Measurements from ENCODE around the gene GLMN. TPM values are rescaled to one million over a fixed set of nuclear protein-coding genes. Genes with fewer than 3 reads are reported as not detected.

The GLMN gene
- total RNA-seq, 2 donors from 2014 or later = 27.2 to 27.7 TPM

GRCh38 chr1:92301021-92301420, 2.2 kb upstream of the GLMN start:
- WGBS, 2 experiments (ENCODE audit: insufficient coverage in 1 of 2, insufficient read length in 1 of 2) = 98% methylated on average over 4 of the region's 5 CpGs; no CpG with 5 or more reads in 1 of the 2 experiments

DNA sequence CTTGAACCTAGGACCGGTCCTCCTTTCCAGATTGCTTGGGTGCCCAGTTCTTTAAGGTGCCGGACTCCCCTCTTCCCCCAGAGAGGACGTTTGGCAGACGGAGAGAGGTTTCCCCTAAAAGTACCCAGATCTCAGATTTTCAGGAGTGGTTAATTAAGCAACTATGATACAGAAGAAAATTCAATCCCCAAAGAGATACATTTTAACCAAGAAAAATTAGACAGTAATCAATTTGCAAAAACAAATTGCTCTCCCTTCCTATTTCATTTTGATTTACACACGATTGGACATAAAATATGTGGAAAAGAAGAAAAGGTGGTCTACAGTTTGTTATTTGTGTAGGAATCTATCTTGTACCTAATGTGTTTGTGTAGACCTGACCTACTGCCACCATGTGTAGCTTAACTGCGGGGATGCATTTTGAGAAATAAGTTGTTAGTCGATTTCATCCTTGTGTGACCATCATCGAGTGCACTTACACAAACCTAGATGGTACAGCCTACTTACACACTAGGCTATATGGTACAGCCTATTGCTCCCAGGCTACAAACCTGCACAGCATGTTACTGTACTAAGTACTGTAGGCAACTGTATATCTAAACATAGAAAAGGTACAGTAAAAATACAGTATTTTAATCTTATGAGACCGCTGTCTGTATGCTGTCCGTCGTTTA, 827 bp upstream of the GLMN start:
- 52 to 61% methylated on average over 5 to 11 of the region's 11 CpGs for WGBS, 2 experiments (ENCODE audit: insufficient coverage in 1 of 2, insufficient read length in 1 of 2)
- H3K9me3 ChIP-seq (ENCODE audit: control insufficient read depth, low read length) = no peaks in the 10 kb centered on the region
- no peaks in the 10 kb centered on the region for H3K4me1 ChIP-seq (ENCODE audit: control insufficient read depth, insufficient read depth, low read length)
- Mint-ChIP-seq H3K4me1 (peaks cover 14% of the 10 kb centered on the region), H3K27ac (peak overlapping the region; percentile 97), H3K9me3 (no peaks in the 10 kb centered on the region), H3K27me3 (ENCODE audit: insufficient read depth) (no peaks in the 10 kb centered on the region), H3K4me3 (peak overlapping the region; percentile 95), H3K36me3 (ENCODE audit: low read depth) (peaks cover 44% of the 10 kb centered on the region)
- H3K27ac ChIP-seq (ENCODE audit: low read depth, low read length) = no peak overlapping the region
- peaks cover 37% of the 10 kb centered on the region for H3K36me3 ChIP-seq (ENCODE audit: control insufficient read depth, insufficient read depth, low read length)
- TF ChIP-seq CTCF (conservative IDR thresholded peaks at IDR 0.05) = no peak
- peak overlapping the region; percentile 86 for H3K9ac ChIP-seq (ENCODE audit: extremely low read depth, low read length, poor library complexity, severe bottlenecking)
- peak overlapping the region; percentile 99 for H3K4me3 ChIP-seq (ENCODE audit: low read length)
- no peaks in the 10 kb centered on the region for H3K27me3 ChIP-seq (ENCODE audit: control insufficient read depth, insufficient read depth, low read length, poor library complexity, severe bottlenecking)
- DNase-seq = no peak

More at GRCh38 chr1:92301021-92301420, 2.2 kb upstream of the GLMN start:
- Mint-ChIP-seq H3K4me1 (peaks cover 13% of the 10 kb centered on the region), H3K27ac (no peak overlapping the region), H3K27me3 (ENCODE audit: insufficient read depth) (no peaks in the 10 kb centered on the region), H3K9me3 (no peaks in the 10 kb centered on the region), H3K4me3 (no peak overlapping the region), H3K36me3 (ENCODE audit: low read depth) (peaks cover 45% of the 10 kb centered on the region)
- DNase-seq = no peak
- no peaks in the 10 kb centered on the region for H3K9me3 ChIP-seq (ENCODE audit: control insufficient read depth, low read length)
- H3K4me3 ChIP-seq (ENCODE audit: low read length) = no peak overlapping the region
- H3K27ac ChIP-seq (ENCODE audit: low read depth, low read length) = no peak overlapping the region
- H3K27me3 ChIP-seq (ENCODE audit: control insufficient read depth, insufficient read depth, low read length, poor library complexity, severe bottlenecking) = no peaks in the 10 kb centered on the region
- no peak overlapping the region for H3K9ac ChIP-seq (ENCODE audit: extremely low read depth, low read length, poor library complexity, severe bottlenecking)
- H3K4me1 ChIP-seq (ENCODE audit: control insufficient read depth, insufficient read depth, low read length) = no peaks in the 10 kb centered on the region
- H3K36me3 ChIP-seq (ENCODE audit: control insufficient read depth, insufficient read depth, low read length) = peaks cover 45% of the 10 kb centered on the region
- no peak for TF ChIP-seq CTCF (conservative IDR thresholded peaks at IDR 0.05)

DNA sequence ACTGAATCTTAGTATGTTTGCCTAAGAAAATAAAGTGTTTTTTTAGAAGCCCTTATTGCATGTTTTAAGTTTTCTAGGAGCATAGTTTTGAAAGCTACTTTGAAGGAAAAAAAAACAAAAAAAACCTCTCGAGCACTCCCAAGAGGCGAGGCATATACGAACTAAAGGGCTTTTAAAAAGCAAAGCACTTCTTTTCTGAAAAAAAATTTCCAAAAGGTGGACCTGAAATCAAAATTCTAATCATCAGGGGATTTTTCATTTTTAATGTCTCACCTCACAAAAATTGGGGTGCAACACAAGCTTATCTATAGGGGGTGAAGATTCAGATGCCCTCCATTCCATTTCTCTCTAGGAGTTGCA, 594 bp downstream of the GLMN start:
- Histone ChIP-seq H3K27ac (ENCODE audit: low read depth, low read length) (peak overlapping the region; percentile 92), H3K27me3 (ENCODE audit: control insufficient read depth, insufficient read depth, low read length, poor library complexity, severe bottlenecking) (no peaks in the 10 kb centered on the region), H3K4me1 (ENCODE audit: control insufficient read depth, insufficient read depth, low read length) (no peaks in the 10 kb centered on the region), H3K4me3 (ENCODE audit: low read length) (peak overlapping the region; percentile 99), H3K9ac (ENCODE audit: extremely low read depth, low read length, poor library complexity, severe bottlenecking) (peak overlapping the region; percentile 86), H3K9me3 (ENCODE audit: control insufficient read depth, low read length) (no peaks in the 10 kb centered on the region), H3K36me3 (ENCODE audit: control insufficient read depth, insufficient read depth, low read length) (peaks cover 34% of the 10 kb centered on the region)
- Mint-ChIP-seq H3K27me3 (ENCODE audit: insufficient read depth) (no peaks in the 10 kb centered on the region), H3K9me3 (no peaks in the 10 kb centered on the region), H3K4me1 (peaks cover 14% of the 10 kb centered on the region), H3K36me3 (ENCODE audit: low read depth) (peaks cover 45% of the 10 kb centered on the region), H3K27ac (peak overlapping the region; percentile 97), H3K4me3 (peak overlapping the region; percentile 95)
- no peak for DNase-seq
- WGBS, 2 experiments (ENCODE audit: insufficient coverage in 1 of 2, insufficient read length in 1 of 2) = 13 to 17% methylated on average over 3 of the region's 3 CpGs
- TF ChIP-seq CTCF (conservative IDR thresholded peaks at IDR 0.05) = peak; percentile 59

All from endodermal cell (in vitro differentiated cells).